ENCODE measurements around the gene LRRC71.

Gene LRRC71

DNA sequence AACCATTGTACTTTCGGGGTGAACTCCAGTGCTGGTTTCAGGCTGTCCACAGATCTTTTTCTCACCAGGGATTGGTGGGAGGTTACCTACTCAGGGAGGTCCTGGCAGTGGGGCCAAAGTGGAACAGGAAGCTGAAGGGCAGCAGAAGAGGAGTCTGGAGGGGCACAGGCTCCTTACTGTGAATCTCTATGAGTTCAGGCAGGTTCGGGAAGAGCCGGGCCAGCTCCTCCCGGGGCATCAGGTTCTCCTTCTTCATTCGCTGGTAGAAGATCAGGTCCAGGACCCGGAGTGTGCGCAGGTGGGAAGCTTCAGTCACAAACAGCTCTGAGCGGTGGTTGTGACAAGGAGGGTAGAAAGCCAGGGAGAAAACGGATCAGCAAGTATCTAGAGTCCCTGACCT, 26.7 kb downstream of the LRRC71 start:
- DNase-seq (ENCODE audit: low spot score), result no peak

GRCh38 chr1:156947818-156948525, 27.5 kb downstream of the LRRC71 start:
- no peak for DNase-seq (ENCODE audit: low spot score)

GRCh38 chr1:156948708-156949107, 28.3 kb downstream of the LRRC71 start:
- DNase-seq (ENCODE audit: low spot score), result no peak

DNA sequence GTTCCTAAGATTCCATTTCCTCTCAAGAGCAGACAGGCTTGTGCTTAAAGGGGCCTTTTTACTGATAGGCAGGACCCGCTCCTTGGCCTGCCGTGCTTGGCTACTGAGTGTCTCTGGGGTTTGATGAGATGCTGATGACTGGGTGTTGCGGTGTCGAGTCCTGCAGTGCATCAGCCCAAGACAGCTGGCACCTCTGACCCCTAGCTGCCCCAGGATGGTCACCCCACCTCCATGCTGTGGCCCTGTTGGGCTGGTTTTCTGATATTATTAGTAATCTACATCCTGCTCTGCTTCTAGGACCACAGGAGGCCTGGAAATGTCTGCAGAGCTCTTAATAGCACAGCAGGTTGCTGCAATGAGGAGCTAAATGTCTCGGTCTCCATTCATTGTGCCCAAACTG, 28.7 kb downstream of the LRRC71 start:
- no peak for DNase-seq (ENCODE audit: low spot score)

GRCh38 chr1:156951371-156951770, 30.9 kb downstream of the LRRC71 start:
- DNase-seq (ENCODE audit: low spot score), result no peak

- DNase-seq (ENCODE audit: low spot score), result no peak
Measured at GRCh38 chr1:156953571-156953970, 33.1 kb downstream of the LRRC71 start.

- DNase-seq (ENCODE audit: low spot score), result no peak
Measured at GRCh38 chr1:156956333-156956732, 35.9 kb downstream of the LRRC71 start.

GRCh38 chr1:156957634-156958033, 37.2 kb downstream of the LRRC71 start:
- DNase-seq (ENCODE audit: low spot score), result no peak

DNA sequence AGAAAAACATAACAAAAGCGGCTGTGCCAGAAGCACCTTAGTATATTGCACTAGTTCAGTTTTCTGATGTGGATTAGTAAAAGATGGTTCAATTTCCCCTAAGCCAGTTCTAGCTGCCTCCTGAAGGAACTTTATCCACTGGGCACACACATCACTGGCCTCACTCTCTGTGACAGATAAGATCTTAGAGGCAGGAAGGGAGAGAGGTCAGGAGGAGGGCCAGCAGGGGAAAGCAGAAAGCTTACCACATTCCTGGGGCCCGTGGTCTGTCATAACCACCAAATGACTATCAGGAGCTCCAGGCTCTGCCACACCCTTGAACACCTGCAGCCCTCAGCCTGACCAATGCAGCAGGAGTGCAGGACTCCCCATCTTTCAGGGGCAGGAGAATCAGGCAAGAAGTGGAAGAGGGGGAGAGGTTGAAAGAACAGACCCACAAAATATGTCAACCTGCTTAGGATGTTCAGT, 37.8 kb downstream of the LRRC71 start:
- DNase-seq (ENCODE audit: low spot score), result no peak

- no peak for DNase-seq (ENCODE audit: low spot score)
Measured at GRCh38 chr1:156959414-156959813, 39.0 kb downstream of the LRRC71 start.

- DNase-seq (ENCODE audit: low spot score), result no peak
Measured at GRCh38 chr1:156959925-156960324, 39.5 kb downstream of the LRRC71 start.

DNA sequence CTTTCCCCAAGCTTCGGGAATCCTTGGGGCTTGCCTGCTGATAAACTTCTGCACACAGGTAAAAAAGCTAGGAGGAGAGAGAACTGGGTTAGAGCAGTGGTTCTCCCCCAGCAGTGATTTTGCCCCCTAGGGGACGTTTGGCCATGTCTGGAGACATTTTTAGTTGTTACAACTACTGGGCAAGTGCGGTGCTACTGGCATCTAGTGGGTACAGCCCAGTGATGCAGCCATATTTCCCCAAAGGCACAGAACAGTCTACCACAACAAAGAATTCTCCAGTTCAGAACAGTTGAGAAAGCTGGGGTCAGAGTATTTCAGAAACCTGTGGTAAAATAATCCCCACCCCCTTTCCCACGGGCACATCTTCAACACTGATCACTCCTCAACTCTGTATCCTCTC, 41.3 kb downstream of the LRRC71 start:
- no peak for DNase-seq (ENCODE audit: low spot score)

DNA sequence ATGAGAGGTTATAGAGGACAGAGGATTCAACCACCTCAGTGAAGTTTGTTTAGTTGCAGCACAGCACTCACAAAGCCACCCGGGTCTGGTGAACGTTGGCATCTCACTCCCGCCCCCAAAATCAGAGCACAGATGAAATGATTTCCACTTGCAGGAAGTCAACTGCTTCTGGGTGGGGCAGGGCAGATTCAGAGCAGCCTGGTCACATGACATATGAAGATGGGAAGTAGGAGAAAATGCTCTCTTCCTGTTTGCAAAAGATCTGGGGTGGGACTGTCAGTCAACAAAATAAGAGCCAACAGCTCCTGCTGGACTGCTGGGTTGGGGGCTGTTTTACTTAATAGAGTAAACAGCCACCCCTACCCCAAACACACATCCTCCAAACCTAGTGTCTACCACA, 43.2 kb downstream of the LRRC71 start:
- no peak for DNase-seq (ENCODE audit: low spot score)

DNA sequence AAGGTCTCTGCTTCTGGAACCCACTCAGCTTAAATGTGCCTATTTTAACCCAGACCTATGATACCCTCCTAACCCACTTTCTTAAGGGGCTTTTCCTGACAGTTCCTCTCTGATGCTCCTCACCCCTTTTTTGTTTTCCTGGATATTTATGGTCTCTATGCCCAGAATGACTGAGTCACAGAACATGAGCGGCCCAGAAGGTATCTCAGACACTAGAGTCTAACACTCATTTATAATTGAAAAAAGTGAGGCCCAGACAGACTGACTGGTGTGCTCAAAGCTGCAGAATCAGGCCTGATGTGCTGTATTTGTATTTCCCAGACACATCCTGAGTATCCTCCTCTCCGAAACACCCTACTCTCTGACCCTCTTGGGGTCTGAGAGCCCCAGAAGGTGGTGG, 44.0 kb downstream of the LRRC71 start:
- no peak for DNase-seq (ENCODE audit: low spot score)

DNA sequence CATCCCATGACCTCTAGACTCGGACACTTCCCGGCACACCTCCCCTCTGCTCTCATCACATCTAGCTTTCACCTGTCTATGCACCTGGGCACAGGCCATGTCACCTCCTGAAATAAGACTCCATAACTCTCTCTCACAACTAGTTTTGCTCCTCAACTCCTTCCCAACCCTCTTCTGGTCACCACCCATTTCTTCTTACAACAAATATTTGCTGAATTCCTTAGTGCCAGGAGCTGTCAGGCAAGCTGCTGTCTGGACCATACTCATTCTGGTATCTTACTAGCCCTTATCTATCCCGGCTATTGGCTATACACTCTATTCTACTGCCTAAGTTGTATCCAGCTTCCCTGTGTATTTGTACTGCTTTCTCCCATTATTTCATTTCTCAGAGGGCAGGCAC, 49.1 kb downstream of the LRRC71 start:
- DNase-seq (ENCODE audit: low spot score), result no peak

DNA sequence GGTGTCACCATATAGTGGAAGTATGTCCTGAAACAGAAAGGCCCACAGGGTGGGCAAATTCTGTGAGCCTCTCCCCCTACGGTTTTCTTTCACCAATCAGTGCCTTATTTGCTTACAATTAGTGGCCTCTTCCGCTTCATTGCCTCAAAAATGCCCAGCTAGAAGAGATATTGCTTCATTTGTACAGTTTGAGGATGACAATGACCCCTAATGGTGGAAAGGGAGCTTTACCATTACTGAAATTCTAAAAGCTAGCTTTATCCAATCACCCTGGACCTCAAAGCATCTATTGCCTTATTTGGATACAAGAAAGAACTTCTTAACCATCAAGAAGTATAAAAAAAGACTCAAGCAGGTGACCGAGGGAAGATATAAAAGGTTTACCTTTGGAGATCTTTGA, 49.6 kb downstream of the LRRC71 start:
- no peak for DNase-seq (ENCODE audit: low spot score)

DNA sequence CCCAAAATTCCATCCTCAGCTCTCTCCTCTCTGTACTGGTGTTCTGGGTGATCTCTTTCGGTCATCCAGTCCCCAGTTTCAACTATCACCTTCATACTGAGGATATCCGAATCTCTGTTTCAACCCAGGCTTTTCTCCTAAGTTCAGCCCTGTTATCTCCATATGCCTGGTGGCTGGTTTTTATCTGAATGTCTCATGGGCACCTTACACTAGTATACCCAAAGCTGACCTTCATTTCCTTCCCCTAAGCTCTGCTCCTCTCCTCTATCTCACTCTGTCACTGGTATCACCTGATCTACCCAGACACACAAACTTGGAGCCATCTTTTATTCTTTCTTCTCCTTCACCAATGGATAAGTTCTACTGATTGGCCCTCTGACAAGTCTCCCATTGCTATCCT, 53.0 kb downstream of the LRRC71 start:
- no peak for DNase-seq (ENCODE audit: low spot score)

DNA sequence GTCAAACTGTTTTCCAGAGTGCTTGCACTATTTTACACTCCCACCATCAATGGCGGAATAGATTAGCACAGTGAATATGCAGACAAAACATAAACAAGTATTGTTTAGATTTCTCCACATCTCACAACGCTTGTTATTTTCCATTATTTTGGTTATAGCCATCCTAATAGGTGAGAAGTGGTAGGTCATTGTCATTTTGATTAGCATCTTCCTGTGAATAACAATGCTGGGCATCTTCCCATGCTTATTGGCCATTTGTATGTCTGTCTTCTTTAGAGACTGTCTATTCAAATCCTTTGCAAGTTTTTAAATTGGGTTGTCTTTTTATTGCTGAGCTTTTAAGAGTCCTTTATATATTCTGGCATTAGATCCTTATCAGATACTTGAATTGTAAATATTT, 54.7 kb downstream of the LRRC71 start:
- no peak for DNase-seq (ENCODE audit: low spot score)

GRCh38 chr1:156980551-156980950, 60.1 kb downstream of the LRRC71 start:
- DNase-seq (ENCODE audit: low spot score), result no peak
